H1 (cell line): ENCODE results near the gene RAD51C. TPM values are rescaled to one million over a fixed set of nuclear protein-coding genes. Genes with fewer than 3 reads are reported as not detected.

Experiments
- CTCF ChIA-PET: fragments of 300-600 bp; sonication (Branson Sonifier 250); formaldehyde crosslinking; loops from one replicate; lab custom pipeline; 2021; ENCODE audit not compliant: partially characterized antibody; lab: Charles Lee
- POLR2A ChIA-PET: fragments of 300-600 bp; sonication (Branson Sonifier 250); formaldehyde crosslinking; loops from one replicate; lab custom pipeline; 2021; ENCODE audit warnings: inconsistent platforms; ENCODE audit not compliant: partially characterized antibody; lab: Charles Lee
- DNase-seq, 2 experiments: peaks; one replicate each; pipeline versions ENCODE4 v3.0.0 to v3.0.0-alpha.2; 2010 to 2022; ENCODE audit warnings: low spot score in 2 of 2, low read depth in 1 of 2, mixed read lengths in 1 of 2
- FAIRE-seq: peaks from 2 replicates; lab custom pipeline; 2011; peaks lifted over from hg19 to GRCh38; lab: Jason Lieb, UNC
- H2AFZ ChIP-seq: 2 replicates; pipeline ENCODE4 v1.8.1; 2012; ENCODE audit warnings: low read length, inconsistent platforms
- H2AK5ac ChIP-seq: 2 replicates; pipeline ENCODE4 v1.6.1; 2013; ENCODE audit warnings: low read depth, low read length
- H2BK120ac ChIP-seq: replicated peaks from 2 replicates; pipeline ENCODE3; 2013; ENCODE audit warnings: low read depth, low read length, inconsistent platforms
- H2BK12ac ChIP-seq: 2 replicates; pipeline ENCODE4 v1.6.1; 2013; ENCODE audit warnings: low read depth, low read length
- H2BK15ac ChIP-seq: 2 replicates; pipeline ENCODE4 v1.6.1; 2013; ENCODE audit warnings: low read length
- H2BK20ac ChIP-seq: 2 replicates; pipeline ENCODE4 v1.6.1; 2013; ENCODE audit warnings: low read length
- H2BK5ac ChIP-seq: 2 replicates; pipeline ENCODE4 v1.6.1; 2013; ENCODE audit warnings: low read depth, low read length
- H3K14ac ChIP-seq: 2 replicates; pipeline ENCODE4 v1.6.1; 2013; ENCODE audit warnings: inconsistent platforms; ENCODE audit not compliant: insufficient read length
- H3K18ac ChIP-seq: 2 replicates; pipeline ENCODE4 v1.6.1; 2013; ENCODE audit warnings: low read length; ENCODE audit errors: extremely low read depth
- H3K23ac ChIP-seq: 2 replicates; pipeline ENCODE4 v1.6.1; 2013; ENCODE audit warnings: inconsistent platforms; ENCODE audit not compliant: insufficient read length
- H3K23me2 ChIP-seq: 2 replicates; pipeline ENCODE4 v1.6.1; 2013; ENCODE audit warnings: low read depth, low read length
- H3K27ac ChIP-seq: 2 replicates; pipeline ENCODE4 v1.6.1; 2011; ENCODE audit warnings: low read depth, low read length, inconsistent platforms
- H3K27me3 ChIP-seq, 4 experiments: replicated peaks in 1 of 4; 1 replicate in 1 of 4; 2 replicates in 3 of 4; pipeline versions ENCODE4 v1.6.1 to v1.8.1; 2011 to 2013; ENCODE audit warnings: low read length in 3 of 4, mild to moderate bottlenecking in 3 of 4, inconsistent platforms in 2 of 4, mixed read lengths in 2 of 4, moderate library complexity in 1 of 4; ENCODE audit not compliant: control insufficient read depth in 3 of 4, insufficient read depth in 3 of 4; ENCODE audit errors: extremely low read depth in 1 of 4
- H3K36me3 ChIP-seq, 4 experiments: 2 replicates each; pipeline versions ENCODE4 v1.6.1 to v1.8.1; 2011 to 2013; ENCODE audit warnings: mild to moderate bottlenecking in 4 of 4, low read length in 3 of 4, moderate library complexity in 2 of 4, control low read depth in 1 of 4, inconsistent platforms in 1 of 4; ENCODE audit not compliant: insufficient read depth in 4 of 4, control insufficient read depth in 2 of 4
- H3K4ac ChIP-seq: replicated peaks from 2 replicates; pipeline ENCODE3; 2013; ENCODE audit warnings: low read length, low read depth, mixed read lengths, inconsistent platforms; ENCODE audit not compliant: insufficient read length
- H3K4me1 ChIP-seq, 4 experiments: replicated peaks in 1 of 4; 1 replicate in 1 of 4; 2 replicates in 3 of 4; pipeline versions ENCODE4 v1.6.1 to v1.8.1; 2011 to 2013; ENCODE audit warnings: low read length in 3 of 4, inconsistent platforms in 2 of 4, mixed read lengths in 1 of 4; ENCODE audit not compliant: insufficient read depth in 4 of 4, control insufficient read depth in 3 of 4
- H3K4me2 ChIP-seq, 2 experiments: 2 replicates each; pipeline versions ENCODE4 v1.6.1 to v1.8.1; 2011 to 2013; ENCODE audit warnings: low read depth in 2 of 2, low read length in 2 of 2, control low read depth in 1 of 2, inconsistent platforms in 1 of 2, mild to moderate bottlenecking in 1 of 2; ENCODE audit not compliant: insufficient read depth in 1 of 2
- H3K4me3 ChIP-seq, 4 experiments: fragments of 200-600, 300-600 bp in 1 of 4; sonication (generic), shearing (Covaris generic), sonication (Bioruptor Twin) in 1 of 4; 2 replicates each; pipeline versions ENCODE4 v1.5.1 to v1.8.1; 2011 to 2016; ENCODE audit warnings: low read length in 4 of 4, low read depth in 3 of 4, control low read depth in 2 of 4, inconsistent platforms in 2 of 4, mild to moderate bottlenecking in 2 of 4, mixed read lengths in 1 of 4, moderate library complexity in 1 of 4; ENCODE audit not compliant: insufficient read depth in 2 of 4; ENCODE audit errors: extremely low read depth in 1 of 4
- H3K56ac ChIP-seq: replicated peaks from 2 replicates; pipeline ENCODE3; 2013; ENCODE audit warnings: low read depth, mild to moderate bottlenecking, mixed read lengths, low read length, inconsistent platforms; ENCODE audit not compliant: insufficient read length
- H3K79me1 ChIP-seq: 2 replicates; pipeline ENCODE4 v1.6.1; 2013; ENCODE audit warnings: low read depth, low read length, control low read depth
- H3K79me2 ChIP-seq, 2 experiments: 2 replicates each; pipeline versions ENCODE4 v1.6.1 to v1.8.1; 2012 to 2013; ENCODE audit warnings: low read length in 2 of 2, mild to moderate bottlenecking in 2 of 2, inconsistent platforms in 1 of 2; ENCODE audit not compliant: insufficient read depth in 2 of 2, control insufficient read depth in 1 of 2
- H3K9ac ChIP-seq, 4 experiments: replicated peaks in 1 of 4; 1 replicate in 1 of 4; 2 replicates in 3 of 4; pipeline versions ENCODE4 v1.6.1 to v1.8.1; 2011 to 2013; ENCODE audit warnings: low read depth in 3 of 4, low read length in 3 of 4, control low read depth in 2 of 4, mild to moderate bottlenecking in 2 of 4, moderate library complexity in 2 of 4, inconsistent platforms in 1 of 4; ENCODE audit errors: extremely low read depth in 1 of 4
- H3K9me3 ChIP-seq, 2 experiments: 2 replicates each; pipeline versions ENCODE4 v1.6.1 to v1.8.1; 2012 to 2013; ENCODE audit warnings: mild to moderate bottlenecking in 2 of 2, moderate library complexity in 2 of 2, control low read depth in 1 of 2, inconsistent platforms in 1 of 2, low read depth in 1 of 2, low read length in 1 of 2, mixed read lengths in 1 of 2; ENCODE audit not compliant: insufficient read depth in 2 of 2
- H4K20me1 ChIP-seq, 2 experiments: replicated peaks in 1 of 2; 2 replicates each; pipeline versions ENCODE3 to v1.8.1; 2011 to 2013; ENCODE audit warnings: inconsistent platforms in 2 of 2, low read length in 2 of 2, mild to moderate bottlenecking in 1 of 2; ENCODE audit not compliant: insufficient read depth in 2 of 2, control insufficient read depth in 1 of 2
- H4K5ac ChIP-seq: 2 replicates; pipeline ENCODE4 v1.6.1; 2013; ENCODE audit warnings: low read length, low read depth, mixed read lengths, inconsistent platforms; ENCODE audit not compliant: insufficient read length
- H4K8ac ChIP-seq: 2 replicates; pipeline ENCODE4 v1.8.0; 2013; ENCODE audit warnings: mild to moderate bottlenecking, moderate library complexity, low read length, inconsistent platforms; ENCODE audit not compliant: insufficient read depth; ENCODE audit errors: extremely low read depth
- H4K91ac ChIP-seq: replicated peaks from 2 replicates; pipeline ENCODE3; 2013; ENCODE audit warnings: low read length, mixed read lengths, inconsistent platforms; ENCODE audit not compliant: insufficient read length
- ATF2 ChIP-seq: IDR thresholded peaks from 2 replicates; pipeline ENCODE4 v1.6.1; 2012; ENCODE audit warnings: low read length, inconsistent platforms
- CHD2 ChIP-seq: IDR thresholded peaks from 2 replicates; pipeline ENCODE4 v1.6.1; 2012; ENCODE audit warnings: low read length, improper control_type of control experiment
- CREB1 ChIP-seq: IDR thresholded peaks from 2 replicates; pipeline ENCODE4 v1.6.1; 2012; ENCODE audit warnings: inconsistent platforms
- FOSL1 ChIP-seq: IDR thresholded peaks from 2 replicates; pipeline ENCODE4 v1.6.1; 2011; ENCODE audit warnings: mild to moderate bottlenecking, low read depth, low read length, moderate library complexity; ENCODE audit not compliant: insufficient read depth
- GABPA ChIP-seq: IDR thresholded peaks from 2 replicates; pipeline ENCODE4 v1.6.1; 2011; ENCODE audit warnings: mild to moderate bottlenecking, low read length, moderate library complexity, borderline replicate concordance; ENCODE audit not compliant: insufficient read depth
- GTF2F1 ChIP-seq: IDR thresholded peaks from 2 replicates; pipeline ENCODE4 v1.6.1; 2012; ENCODE audit warnings: low read depth, low read length, improper control_type of control experiment, borderline replicate concordance
- JUND ChIP-seq: IDR thresholded peaks from 2 replicates; pipeline ENCODE4 v1.6.1; 2011; ENCODE audit warnings: mild to moderate bottlenecking, improper control_type of control experiment, low read length
- RAD21 ChIP-seq, 2 experiments: IDR thresholded peaks in 1 of 2; conservative IDR thresholded peaks in 1 of 2; 2 replicates each; pipeline ENCODE4 v1.6.1; 2011; ENCODE audit warnings: low read depth in 2 of 2, low read length in 2 of 2, improper control_type of control experiment in 1 of 2, inconsistent platforms in 1 of 2, mild to moderate bottlenecking in 1 of 2, moderate library complexity in 1 of 2
- SIN3A ChIP-seq, 2 experiments: IDR thresholded peaks in 1 of 2; conservative IDR thresholded peaks in 1 of 2; 2 replicates each; pipeline ENCODE4 v1.6.1; 2011 to 2012; ENCODE audit warnings: low read length in 2 of 2, improper control_type of control experiment in 1 of 2, low read depth in 1 of 2, mild to moderate bottlenecking in 1 of 2
- SP1 ChIP-seq: IDR thresholded peaks from 2 replicates; pipeline ENCODE4 v1.6.1; 2011; ENCODE audit warnings: low read depth, low read length
- TCF12 ChIP-seq: IDR thresholded peaks from 2 replicates; pipeline ENCODE4 v1.6.1; 2011; ENCODE audit warnings: low read depth, mild to moderate bottlenecking, low read length
- WGBS, 2 experiments: shearing (Covaris generic) in 1 of 2; methylation state at CpG; one replicate each; pipeline versions ENCODE4 v1.1.6 to v1.1.7; 2013 to 2015; ENCODE audit warnings: low lambda C conversion rate in 2 of 2, mixed read lengths in 2 of 2, inconsistent platforms in 1 of 2, low coverage in 1 of 2, missing lambda C conversion rate in 1 of 2; ENCODE audit not compliant: insufficient replicate concordance in 2 of 2, insufficient coverage in 1 of 2, insufficient read length in 1 of 2; ENCODE audit errors: extremely low coverage in 1 of 2, missing lambda C conversion rate in 1 of 2; 5-methylcytosine and 5-hydroxymethylcytosine counted together
- polyA plus RNA-seq, 7 experiments: library from polyadenylated mRNA; depleted of rRNA in 3 of 7; stranded (reverse) in 5 of 7; unstranded in 2 of 7; fragments of >200 nt in 5 of 7; fragments of 200-250 nt in 2 of 7; gene quantifications; 1 replicate in 5 of 7; 2 replicates in 1 of 7; 4 replicates in 1 of 7; pipeline versions ENCODE4 v1.2.1 to v1.2.3, GENCODE V29; 2011 to 2013; ENCODE audit warnings: missing spikeins in 2 of 7, mixed read lengths in 2 of 7
- total RNA-seq: library from RNA; stranded (reverse); fragmentation: NEBNext Ultra II Directional; extraction: Animal tissue kit (Norgen Biotek cat#: 25700); gene quantifications from 2 replicates; pipeline ENCODE4 v1.2.1, GENCODE V29; 2021
- TF ChIP-seq, protein P1 (sequence below): IDR thresholded peaks from 2 replicates; pipeline ENCODE4 v1.6.1; 2011; ENCODE audit warnings: low read depth, mild to moderate bottlenecking, low read length; ENCODE audit not compliant: insufficient read depth

The RAD51C gene
- total and polyA plus RNA-seq, 2 of the 8 experiments (the other 6 are each of a cell fraction or from before 2014, with no cell fraction given), result 10.4 to 21.7 TPM

- H3K4me2 ChIP-seq, result no peak overlapping the region
- CTCF ChIA-PET, result interaction anchor here (0.7 kb wide), 1 partner anchor 96 kb away, joined by 3 read pairs; no protein-coding TSS in a partner anchor
- no peak overlapping the region for H4K5ac ChIP-seq
- no peak for DNase-seq
- no peak overlapping the region for H2BK12ac ChIP-seq
- no peak overlapping the region for H3K23ac ChIP-seq
- H3K4ac ChIP-seq, result no peak overlapping the region
- H2BK15ac ChIP-seq, result no peak overlapping the region
- H2AFZ ChIP-seq, result no peak overlapping the region
- no peak overlapping the region for H2BK5ac ChIP-seq
- no peaks in the 10 kb centered on the region for H3K9me3 ChIP-seq
- H3K4me1 ChIP-seq, result no peaks in the 10 kb centered on the region
- H4K91ac ChIP-seq, result no peak overlapping the region
- H2BK120ac ChIP-seq, result no peak overlapping the region
- H3K4me3 ChIP-seq, result no peak overlapping the region
- no peaks in the 10 kb centered on the region for H4K20me1 ChIP-seq
- no peak for FAIRE-seq
- H2AK5ac ChIP-seq, result no peak overlapping the region
- no peak overlapping the region for H2BK20ac ChIP-seq
- no peak overlapping the region for H3K9ac ChIP-seq
- no peaks in the 10 kb centered on the region; the same call in 1 of the 2 replicates for H3K23me2 ChIP-seq
- no peak overlapping the region for H4K8ac ChIP-seq
- H3K36me3 ChIP-seq, result no peaks in the 10 kb centered on the region
- no peak overlapping the region for H3K27ac ChIP-seq
- H3K27me3 ChIP-seq, result no peaks in the 10 kb centered on the region
- POLR2A ChIA-PET, result interaction anchor here (1.2 to 2.3 kb wide), 2 partner anchors 9 to 53 kb away, joined by 4 to 15 read pairs; partner anchors contain the start of gene RAD51C
- H3K79me2 ChIP-seq, result no peaks in the 10 kb centered on the region
- WGBS, 2 experiments, result 89% methylated on average over 10 of the region's 10 CpGs; no CpG with 5 or more reads in 1 of the 2 experiments
- no peaks in the 10 kb centered on the region for H3K79me1 ChIP-seq
- no peak overlapping the region for H3K56ac ChIP-seq
- H3K14ac ChIP-seq, result no peak overlapping the region
- H3K18ac ChIP-seq, result no peak overlapping the region
- TF ChIP-seq CREB1, result no peak
- TF ChIP-seq, protein P1, sequence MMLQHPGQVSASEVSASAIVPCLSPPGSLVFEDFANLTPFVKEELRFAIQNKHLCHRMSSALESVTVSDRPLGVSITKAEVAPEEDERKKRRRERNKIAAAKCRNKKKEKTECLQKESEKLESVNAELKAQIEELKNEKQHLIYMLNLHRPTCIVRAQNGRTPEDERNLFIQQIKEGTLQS, result no peak
- TF ChIP-seq CHD2, result no peak
- no peak for TF ChIP-seq SIN3A (conservative IDR thresholded peaks at IDR 0.05 in 1 of 2, IDR thresholded peaks at IDR 0.05 in 1 of 2; ENCODE audit: low read depth in 1 of 2, low read length in 2 of 2)
- TF ChIP-seq TCF12, result no peak
- no peak for TF ChIP-seq GABPA
- no peak for TF ChIP-seq GTF2F1
- no peak for TF ChIP-seq ATF2
- no peak for TF ChIP-seq FOSL1
- no peak for TF ChIP-seq SP1
- no peak for TF ChIP-seq JUND
- no peak for TF ChIP-seq RAD21 (IDR thresholded peaks at IDR 0.05 in 1 of 2, conservative IDR thresholded peaks at IDR 0.05 in 1 of 2; ENCODE audit: low read depth in 2 of 2, low read length in 2 of 2)
Measured at GRCh38 chr17:58684003-58684402, 8.4 kb upstream of the RAD51C start.
